ENCODE results near the gene CAMP.
"Not testable (repeated sequence)": the region's sequence is repeated elsewhere in the genome, so short reads cannot be mapped to it uniquely, and the experiment has no call there.

- not testable (repeated sequence) for TF ChIP-seq CTCF, POLR2A (IDR thresholded peaks at IDR 0.05)
Measured at GRCh38 chr3:48271223-48271622, 47.9 kb downstream of the CAMP start.
